HT1080 (cell line): ENCODE results near the gene HIVEP2. TPM values are rescaled to one million over a fixed set of nuclear protein-coding genes. Genes with fewer than 3 reads are reported as not detected.

Experiments
- DNase-seq: peaks from one replicate; pipeline ENCODE4 v3.0.0-alpha.2; 2015; ENCODE audit warnings: low read depth
- total RNA-seq: library from RNA; depleted of rRNA; stranded (reverse); fragments of >200 nt; shearing (Covaris generic); gene quantifications from 2 replicates; pipeline ENCODE4 v1.2.3, GENCODE V29; 2014

Gene HIVEP2
- total RNA-seq, 1 experiment from 2014 or later, result 7.0 TPM

DNA sequence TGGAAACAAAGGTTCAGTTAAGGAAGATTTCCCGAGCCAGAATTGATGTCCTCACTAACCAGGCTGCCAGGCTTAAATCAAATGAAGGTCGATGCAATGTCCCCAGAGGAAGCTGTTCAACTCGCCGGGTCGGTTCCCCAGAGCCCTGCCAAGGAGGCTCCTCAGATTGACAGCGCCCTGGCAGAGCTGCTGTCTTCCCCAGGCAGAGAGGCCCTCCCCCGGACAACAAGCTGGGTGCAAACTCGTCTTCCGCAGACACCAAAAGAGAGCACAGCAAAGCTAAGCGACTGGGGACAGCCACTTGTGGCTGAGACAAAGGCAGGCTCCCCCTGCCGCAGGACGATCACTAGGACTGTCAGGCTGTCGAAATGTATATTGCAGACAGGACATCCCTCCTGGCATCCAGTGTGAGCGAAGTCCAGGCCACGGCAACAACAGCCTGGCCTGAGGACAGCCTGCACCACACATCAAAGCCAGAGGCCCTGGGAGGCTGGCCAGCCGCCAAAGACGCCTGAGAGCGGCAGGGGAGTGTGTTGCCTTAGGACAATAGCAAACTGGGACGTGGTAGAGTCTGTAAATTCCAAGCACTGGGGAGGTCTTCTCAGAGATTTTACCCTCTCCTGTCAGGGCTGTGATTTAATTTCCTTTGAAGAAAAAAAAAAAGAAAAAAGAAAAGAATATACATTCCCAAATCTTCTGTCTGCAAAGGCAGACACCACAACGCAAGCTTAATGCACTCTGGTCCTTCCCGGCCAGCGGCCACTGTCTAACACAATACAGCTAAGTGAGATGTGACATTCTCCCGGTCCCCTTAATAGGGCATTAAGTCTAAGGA lies 99.1 kb downstream of the HIVEP2 start:
- DNase-seq, result peak; percentile 90

DNA sequence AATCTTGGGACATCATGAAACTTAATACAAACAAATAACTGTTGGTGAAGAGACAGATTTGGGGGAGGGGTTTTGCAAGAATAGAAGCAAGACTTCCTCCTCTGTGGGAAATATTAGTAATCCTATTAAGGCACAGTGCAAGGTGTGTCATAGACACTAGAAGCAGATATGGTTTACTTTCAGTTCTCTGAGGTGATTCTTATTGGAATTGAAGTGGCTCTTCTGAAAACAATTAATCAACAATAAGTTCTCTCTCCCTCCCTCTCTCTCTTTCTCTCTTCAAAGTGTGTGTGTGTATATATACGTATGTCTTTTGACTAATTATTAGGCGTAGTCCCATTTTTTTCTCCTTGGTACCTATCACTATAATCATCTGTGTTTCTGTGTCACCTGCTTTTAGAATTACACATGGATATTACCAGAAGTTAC lies 99.8 kb downstream of the HIVEP2 start:
- DNase-seq, result peak; percentile 21

- no peak for DNase-seq
Observed at GRCh38 chr6:142844065-142844755, 100.8 kb downstream of the HIVEP2 start.

- DNase-seq, result no peak
Observed at GRCh38 chr6:142843361-142843760, 101.6 kb downstream of the HIVEP2 start.

DNA sequence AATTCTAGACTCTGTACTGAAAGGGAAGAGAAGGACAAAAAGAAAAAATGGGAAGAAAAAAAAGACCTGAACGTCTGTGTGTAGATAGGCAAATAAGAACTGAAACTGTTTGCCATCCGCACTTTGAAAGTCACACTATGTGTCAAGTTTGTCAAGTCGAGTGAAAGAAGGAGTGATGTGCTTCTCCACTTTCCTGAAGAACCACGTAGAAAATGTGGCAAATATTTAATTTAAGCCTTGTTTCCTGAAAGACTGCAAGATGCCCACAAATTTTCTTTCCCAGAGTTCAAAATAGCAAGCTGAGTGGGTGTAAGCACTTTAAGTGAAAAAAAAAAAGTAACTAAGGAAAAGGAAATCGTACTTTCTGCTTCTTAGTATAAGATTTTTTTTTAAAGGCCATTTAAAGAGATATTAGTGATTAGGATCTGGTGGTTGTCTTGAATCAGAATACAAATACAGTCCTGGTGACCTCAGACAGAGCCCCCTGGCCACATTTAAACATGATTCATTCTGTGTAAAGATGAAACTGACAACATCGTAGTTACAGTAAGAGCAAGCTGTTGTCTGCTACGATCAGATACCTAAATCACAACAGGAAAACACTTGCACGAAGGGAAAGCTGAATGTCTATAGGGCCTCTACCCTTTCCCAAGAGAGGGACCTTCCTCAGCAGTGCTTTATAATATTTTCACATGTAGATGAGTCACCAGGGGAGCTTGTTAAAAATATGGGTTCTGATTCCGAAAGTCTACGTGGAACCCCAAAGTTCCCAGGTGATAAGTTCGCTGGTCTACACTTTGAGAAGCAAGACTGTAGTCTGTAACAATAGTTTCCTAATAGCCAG lies 102.3 kb downstream of the HIVEP2 start:
- peak; percentile 71 for DNase-seq

GRCh38 chr6:142841915-142842314 lies 103.1 kb downstream of the HIVEP2 start:
- no peak for DNase-seq

- no peak for DNase-seq
Observed at GRCh38 chr6:142839686-142840040, 105.3 kb downstream of the HIVEP2 start.

GRCh38 chr6:142838821-142839685 lies 105.9 kb downstream of the HIVEP2 start:
- peak; percentile 89 for DNase-seq

GRCh38 chr6:142835787-142836535 lies 109.0 kb downstream of the HIVEP2 start:
- DNase-seq, result no peak

- no peak for DNase-seq
Observed at GRCh38 chr6:142834853-142835252, 110.1 kb downstream of the HIVEP2 start.

GRCh38 chr6:142833798-142834197 lies 111.2 kb downstream of the HIVEP2 start:
- DNase-seq, result no peak

DNA sequence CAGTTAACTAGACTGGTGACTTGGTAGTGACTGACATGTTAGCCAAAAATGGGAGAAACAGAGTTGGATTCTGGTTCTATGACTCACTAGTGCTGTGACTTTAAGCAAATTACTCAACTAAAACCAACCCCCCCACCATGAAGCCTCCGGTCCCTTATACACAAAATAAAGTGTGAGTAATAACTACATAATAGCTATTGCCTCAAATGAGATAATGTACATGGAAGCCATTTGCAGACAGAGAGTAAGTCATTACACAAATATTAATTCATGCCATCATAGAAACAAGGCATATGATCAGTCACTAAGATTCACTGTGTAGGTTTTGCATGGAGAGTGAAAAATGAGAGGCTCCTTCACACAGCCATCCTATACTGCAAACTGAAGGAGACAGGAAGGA lies 111.9 kb downstream of the HIVEP2 start:
- peak; percentile 94 for DNase-seq

GRCh38 chr6:142830807-142831206 lies 114.2 kb downstream of the HIVEP2 start:
- DNase-seq, result no peak

GRCh38 chr6:142830116-142830710 lies 114.8 kb downstream of the HIVEP2 start:
- no peak for DNase-seq

DNA sequence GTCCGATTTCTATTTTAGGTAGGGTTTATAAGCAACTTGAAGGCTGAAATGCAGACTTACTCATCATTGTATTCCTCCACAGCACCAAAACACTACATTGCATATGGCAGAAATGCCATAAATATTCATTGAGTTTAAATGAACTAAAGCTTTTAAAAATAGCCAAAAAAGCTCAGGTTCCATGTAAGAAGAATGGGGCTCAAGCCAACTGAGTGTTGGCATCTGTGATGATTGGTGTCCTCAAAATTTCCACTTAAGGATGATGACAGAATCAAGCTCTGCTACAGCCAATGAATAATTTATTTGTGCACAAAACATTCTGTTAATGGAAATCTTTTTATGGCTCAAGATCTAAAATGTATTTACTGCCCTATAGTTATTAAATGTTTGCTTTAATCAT lies 115.4 kb downstream of the HIVEP2 start:
- no peak for DNase-seq

- no peak for DNase-seq
Observed at GRCh38 chr6:142827991-142828390, 117.0 kb downstream of the HIVEP2 start.

GRCh38 chr6:142827369-142827768 lies 117.6 kb downstream of the HIVEP2 start:
- no peak for DNase-seq

GRCh38 chr6:142825760-142826159 lies 119.2 kb downstream of the HIVEP2 start:
- DNase-seq, result no peak

GRCh38 chr6:142824426-142824825 lies 120.5 kb downstream of the HIVEP2 start:
- no peak for DNase-seq
